Naive thymus-derived CD4-positive, alpha-beta T cell (primary cell): Measurements from ENCODE around the gene MPDZ. TPM values are rescaled to one million over a fixed set of nuclear protein-coding genes. Genes with fewer than 3 reads are reported as not detected.

ENCODE experiments used
- ATAC-seq: fragments of 150-1000 bp; cut with Tn5 transposase; 2 replicates; pipeline ENCODE4 v1.10.0; 2021; ENCODE audit warnings: mild to moderate bottlenecking, moderate library complexity
- CTCF ChIA-PET: fragments of 350-600 bp; sonication (Branson Sonifier 250); formaldehyde crosslinking; loops from one replicate; lab custom pipeline; 2021; ENCODE audit warnings: antibody characterized with exemption; lab: Charles Lee
- POLR2A ChIA-PET: fragments of 350-600 bp; sonication (Branson Sonifier 250); formaldehyde crosslinking; loops from one replicate; lab custom pipeline; 2021; ENCODE audit warnings: antibody characterized with exemption, inconsistent platforms; lab: Charles Lee
- DNase-seq, 9 donors: peaks; one replicate each; pipeline versions ENCODE4 v3.0.0 to v3.0.0-alpha.2; 2020 to 2022; ENCODE audit warnings: mixed read lengths in 1 of 9
- H3K27ac ChIP-seq: one replicate; pipeline ENCODE4 v1.7.0; 2013; ENCODE audit warnings: mild to moderate bottlenecking, low read depth, low read length, moderate library complexity
- H3K27me3 ChIP-seq, 2 donors: one replicate each; pipeline ENCODE4 v1.7.0; 2013; ENCODE audit warnings: low read length in 2 of 2, mild to moderate bottlenecking in 2 of 2, moderate library complexity in 2 of 2; ENCODE audit not compliant: control insufficient read depth in 2 of 2, insufficient read depth in 2 of 2
- H3K36me3 ChIP-seq, 3 experiments: 1 replicate in 2 of 3; 2 replicates in 1 of 3; pipeline ENCODE4 v1.7.0; 2013; ENCODE audit warnings: low read length in 3 of 3, mild to moderate bottlenecking in 3 of 3, moderate library complexity in 1 of 3; ENCODE audit not compliant: insufficient read depth in 3 of 3, control insufficient read depth in 2 of 3
- H3K4me1 ChIP-seq, 2 donors: one replicate each; pipeline ENCODE4 v1.7.0; 2013; ENCODE audit warnings: low read length in 2 of 2, mild to moderate bottlenecking in 2 of 2, moderate library complexity in 1 of 2; ENCODE audit not compliant: control insufficient read depth in 2 of 2, insufficient read depth in 2 of 2
- H3K4me3 ChIP-seq: 2 replicates; pipeline ENCODE4 v1.7.0; 2013; ENCODE audit warnings: mild to moderate bottlenecking, low read length
- H3K9me3 ChIP-seq, 3 experiments: 1 replicate in 2 of 3; 2 replicates in 1 of 3; pipeline ENCODE4 v1.7.0; 2013; ENCODE audit warnings: low read length in 3 of 3; ENCODE audit not compliant: control insufficient read depth in 2 of 3
- H3K27ac Mint-ChIP-seq, 9 donors: one replicate each; pipeline ENCODE4 v1.8.0; 2020 to 2022; ENCODE audit warnings: mixed read lengths in 9 of 9, mild to moderate bottlenecking in 8 of 9, moderate library complexity in 5 of 9, inconsistent platforms in 2 of 9
- H3K27me3 Mint-ChIP-seq, 5 donors: one replicate each; pipeline ENCODE4 v1.8.0; 2021 to 2022; ENCODE audit warnings: mixed read lengths in 5 of 5, mild to moderate bottlenecking in 1 of 5
- H3K36me3 Mint-ChIP-seq, 5 donors: one replicate each; pipeline ENCODE4 v1.8.0; 2020 to 2022; ENCODE audit warnings: mixed read lengths in 5 of 5, mild to moderate bottlenecking in 3 of 5, inconsistent platforms in 1 of 5
- H3K4me1 Mint-ChIP-seq, 7 donors: one replicate each; pipeline ENCODE4 v1.8.0; 2020 to 2022; ENCODE audit warnings: mixed read lengths in 7 of 7, mild to moderate bottlenecking in 3 of 7, inconsistent platforms in 1 of 7
- H3K4me3 Mint-ChIP-seq, 10 donors: one replicate each; pipeline ENCODE4 v1.8.0; 2020 to 2022; ENCODE audit warnings: mild to moderate bottlenecking in 10 of 10, mixed read lengths in 10 of 10, moderate library complexity in 6 of 10, inconsistent platforms in 2 of 10
- H3K9me3 Mint-ChIP-seq, 11 donors: one replicate each; pipeline ENCODE4 v1.8.0; 2020 to 2022; ENCODE audit warnings: mixed read lengths in 11 of 11, mild to moderate bottlenecking in 4 of 11, inconsistent platforms in 1 of 11, moderate library complexity in 1 of 11
- intact Hi-C, 2 donors: fragments of 100-400 bp; cut with micrococcal nuclease; formaldehyde crosslinking; loops; one replicate each; pipeline ENCODE4 v1.15.1; 2023
- polyA plus RNA-seq, 2 donors: library from polyadenylated mRNA; unstranded; fragments of 300-500 nt; fragmentation: Illumina TruSeq; gene quantifications; one replicate each; pipeline ENCODE4 v1.2.3, GENCODE V29; 2021
- total RNA-seq, 6 experiments: library from RNA in 5 of 6; stranded (reverse) in 5 of 6; gene quantifications; 1 replicate in 5 of 6; 2 replicates in 1 of 6; pipeline ENCODE4 v1.2.3 and lab custom pipeline; 2021 to 2026

Gene MPDZ
- total and polyA plus RNA-seq, 7 experiments from 2014 or later = 0.07 TPM; not detected in 6

- Histone ChIP-seq H3K36me3 (no peaks in the 10 kb centered on the region), H3K27me3 (no peaks in the 10 kb centered on the region), H3K4me3 (no peak overlapping the region), H3K4me1 (no peaks in the 10 kb centered on the region), H3K27ac (no peak overlapping the region), H3K9me3 (no peaks in the 10 kb centered on the region)
- no peaks in the 10 kb centered on the region for H3K4me1 Mint-ChIP-seq
- peaks cover 0 to 6% (median 0%) of the 10 kb centered on the region in 5 donors for H3K36me3 Mint-ChIP-seq
- ATAC-seq (no peak), DNase-seq (no peak)
- H3K27me3 Mint-ChIP-seq = peaks cover 20 to 40% (median 22%) of the 10 kb centered on the region in 5 donors
- intact Hi-C loops = no loop called here
- ChIA-PET POLR2A (no interaction called here), CTCF (no interaction called here)
- no peak overlapping the region for H3K27ac Mint-ChIP-seq
- H3K9me3 Mint-ChIP-seq = peaks cover 0 to 24% (median 3%) of the 10 kb centered on the region in 11 donors
- H3K4me3 Mint-ChIP-seq = no peak overlapping the region
These were observed 885 bp downstream of the MPDZ start for GRCh38 chr9:13278368-13279246.

- ATAC-seq (no peak), DNase-seq (no peak)
- Mint-ChIP-seq H3K4me3 (no peak overlapping the region), H3K27ac (no peak overlapping the region), H3K36me3 (peaks cover 0 to 6% (median 0%) of the 10 kb centered on the region in 5 donors), H3K27me3 (peaks cover 20 to 40% (median 22%) of the 10 kb centered on the region in 5 donors), H3K4me1 (no peaks in the 10 kb centered on the region), H3K9me3 (peaks cover 0 to 24% (median 3%) of the 10 kb centered on the region in 11 donors)
- Histone ChIP-seq H3K4me3 (no peak overlapping the region), H3K36me3 (no peaks in the 10 kb centered on the region), H3K4me1 (no peaks in the 10 kb centered on the region), H3K9me3 (no peaks in the 10 kb centered on the region), H3K27me3 (no peaks in the 10 kb centered on the region), H3K27ac (no peak overlapping the region)
- ChIA-PET CTCF (no interaction called here), POLR2A (no interaction called here)
- intact Hi-C loops = no loop called here
These were observed 1.5 kb downstream of the MPDZ start for GRCh38 chr9:13278023-13278367.

GRCh38 chr9:13274886-13275641 lies 4.4 kb downstream of the MPDZ start:
- peaks cover 0 to 16% (median 3%) of the 10 kb centered on the region in 11 donors for H3K9me3 Mint-ChIP-seq

DNA sequence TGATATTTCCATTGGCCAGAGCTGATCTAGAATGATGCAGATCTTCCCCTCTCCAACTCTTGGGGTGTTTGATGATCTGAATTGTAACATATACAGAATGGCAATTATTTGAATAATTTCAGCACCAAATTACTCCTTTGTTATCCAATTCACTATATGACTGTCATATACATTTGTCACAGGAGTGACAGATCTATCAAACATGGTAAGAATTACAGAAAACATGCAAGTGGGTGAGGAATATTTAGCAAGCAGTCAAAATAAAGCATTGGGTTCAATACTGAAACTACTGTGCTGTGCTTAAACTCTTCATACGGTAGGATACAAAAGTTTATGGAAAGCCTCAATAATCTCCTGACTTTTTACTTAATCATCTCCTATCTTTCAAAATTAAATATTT lies 8.8 kb downstream of the MPDZ start:
- peaks cover 0 to 8% (median 0%) of the 10 kb centered on the region in 5 donors for H3K36me3 Mint-ChIP-seq
- H3K4me1 Mint-ChIP-seq = no peaks in the 10 kb centered on the region
- DNase-seq (no peak), ATAC-seq (no peak)
- no peak overlapping the region for H3K27ac ChIP-seq
- no peaks in the 10 kb centered on the region for H3K9me3 ChIP-seq
- H3K27ac Mint-ChIP-seq = no peak overlapping the region
- no peaks in the 10 kb centered on the region for H3K4me1 ChIP-seq
- POLR2A ChIA-PET = no interaction called here
- no peaks in the 10 kb centered on the region for H3K27me3 ChIP-seq
- no peaks in the 10 kb centered on the region for H3K36me3 ChIP-seq
- CTCF ChIA-PET = no interaction called here
- no peak overlapping the region for H3K4me3 ChIP-seq
- intact Hi-C loops = no loop called here
- peaks cover 0 to 2% (median 0%) of the 10 kb centered on the region in 5 donors for H3K27me3 Mint-ChIP-seq
- peaks cover 0 to 23% (median 1%) of the 10 kb centered on the region in 11 donors for H3K9me3 Mint-ChIP-seq
- H3K4me3 Mint-ChIP-seq = no peak overlapping the region

More at GRCh38 chr9:13274886-13275641, 4.4 kb downstream of the MPDZ start:
- Histone ChIP-seq H3K27ac (no peak overlapping the region), H3K36me3 (no peaks in the 10 kb centered on the region), H3K4me3 (no peak overlapping the region), H3K27me3 (no peaks in the 10 kb centered on the region), H3K9me3 (no peaks in the 10 kb centered on the region), H3K4me1 (no peaks in the 10 kb centered on the region)
- no peaks in the 10 kb centered on the region for H3K36me3 Mint-ChIP-seq
- POLR2A ChIA-PET = no interaction called here
- no peak overlapping the region for H3K4me3 Mint-ChIP-seq
- no peak overlapping the region for H3K27ac Mint-ChIP-seq
- intact Hi-C loops = no loop called here
- no peaks in the 10 kb centered on the region for H3K4me1 Mint-ChIP-seq
- CTCF ChIA-PET = no interaction called here
- ATAC-seq (no peak), DNase-seq (no peak)
- peaks cover 10 to 29% (median 15%) of the 10 kb centered on the region in 5 donors for H3K27me3 Mint-ChIP-seq

DNA sequence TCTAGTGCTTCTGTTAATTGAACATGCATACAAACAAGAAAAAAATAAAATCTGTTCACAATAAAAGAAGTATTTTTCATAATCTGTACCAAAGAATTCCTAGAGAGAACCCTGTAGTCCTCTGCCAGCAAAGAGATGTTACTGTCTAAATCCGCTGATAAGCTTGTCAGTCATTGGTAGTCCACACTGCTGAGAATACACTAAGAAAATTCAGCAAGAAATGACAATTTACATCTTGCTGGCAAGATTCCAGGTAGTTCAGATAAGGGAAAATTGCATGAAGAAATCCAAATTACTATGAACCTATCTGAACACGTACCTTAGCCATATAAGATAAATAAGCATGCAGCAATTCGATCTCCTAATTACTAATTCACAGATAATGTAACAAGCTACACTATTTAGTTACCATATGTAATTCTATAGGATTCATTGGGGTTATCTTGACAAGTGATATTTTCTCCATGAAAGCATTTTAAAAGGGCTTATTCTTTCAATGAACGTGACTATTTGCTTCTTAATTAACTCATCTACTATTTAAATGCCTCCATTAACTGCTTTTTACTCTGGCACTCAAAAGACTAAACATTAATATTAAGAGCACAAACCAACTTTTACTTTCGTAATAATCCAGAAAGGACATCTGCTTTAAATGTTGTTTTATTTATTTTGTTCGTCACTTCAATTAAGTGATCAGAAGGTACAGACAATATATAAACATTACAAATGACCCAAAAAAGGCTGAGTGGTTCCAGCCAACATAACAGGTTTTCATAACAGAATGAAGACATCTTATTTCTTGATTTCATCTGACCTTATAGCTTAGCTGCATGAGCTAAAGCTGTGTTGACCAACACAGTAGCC lies 9.7 kb downstream of the MPDZ start:
- Histone ChIP-seq H3K9me3 (no peaks in the 10 kb centered on the region), H3K4me1 (no peaks in the 10 kb centered on the region), H3K27me3 (no peaks in the 10 kb centered on the region), H3K4me3 (no peak overlapping the region), H3K36me3 (no peaks in the 10 kb centered on the region), H3K27ac (no peak overlapping the region)
- POLR2A ChIA-PET = no interaction called here
- Mint-ChIP-seq H3K27me3 (no peaks in the 10 kb centered on the region), H3K27ac (no peak overlapping the region), H3K4me3 (no peak overlapping the region), H3K9me3 (peaks cover 0 to 21% (median 0%) of the 10 kb centered on the region in 11 donors), H3K4me1 (no peaks in the 10 kb centered on the region), H3K36me3 (peaks cover 0 to 8% (median 0%) of the 10 kb centered on the region in 5 donors)
- DNase-seq (no peak), ATAC-seq (no peak)
- intact Hi-C loops = no loop called here
- CTCF ChIA-PET = no interaction called here

DNA sequence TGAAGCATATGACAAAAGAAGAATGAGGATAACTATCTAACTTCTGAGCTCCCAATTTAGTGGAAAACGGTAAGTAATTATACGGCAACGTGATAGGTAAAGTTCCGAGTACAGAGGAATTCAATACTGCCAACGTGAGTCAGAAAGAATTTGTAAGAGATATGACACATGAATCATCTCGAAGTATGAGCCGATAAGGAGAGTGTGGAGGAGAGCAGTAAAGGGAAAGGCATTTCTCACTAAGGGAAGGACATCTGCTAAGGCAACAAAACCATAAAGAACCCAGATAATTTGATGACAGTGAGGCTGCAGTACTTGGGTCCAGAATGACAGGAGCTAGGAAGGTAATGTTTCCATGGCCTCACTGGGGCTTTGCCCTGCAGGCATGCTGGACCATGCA lies 11.0 kb downstream of the MPDZ start:
- intact Hi-C loops = no loop called here
- ATAC-seq = no peak

More for the DNA sequence above, 11.0 kb downstream of the MPDZ start:
- Mint-ChIP-seq H3K4me3 (no peak overlapping the region), H3K4me1 (no peaks in the 10 kb centered on the region), H3K27me3 (no peaks in the 10 kb centered on the region), H3K36me3 (peaks cover 0 to 8% (median 0%) of the 10 kb centered on the region in 5 donors), H3K9me3 (peaks cover 0 to 21% (median 0%) of the 10 kb centered on the region in 11 donors), H3K27ac (no peak overlapping the region)
- Histone ChIP-seq H3K4me1 (no peaks in the 10 kb centered on the region), H3K27me3 (no peaks in the 10 kb centered on the region), H3K36me3 (no peaks in the 10 kb centered on the region), H3K27ac (no peak overlapping the region), H3K4me3 (no peak overlapping the region), H3K9me3 (no peaks in the 10 kb centered on the region)
- POLR2A ChIA-PET = no interaction called here
- CTCF ChIA-PET = no interaction called here
- DNase-seq = no peak
